Measurements from ENCODE around the gene NDUFB2. TPM values are rescaled to one million over a fixed set of nuclear protein-coding genes. Genes with fewer than 3 reads are reported as not detected.
"Not testable (repeated sequence)": the region's sequence is repeated elsewhere in the genome, so short reads cannot be mapped to it uniquely, and the experiment has no call there.

Gene NDUFB2
- total RNA-seq, 3 donors from 2014 or later (not counting 1 experiment from before 2014, with no cell fraction given), result 152 to 177 (median 177) TPM

GRCh38 chr7:140657891-140658290, 38.6 kb upstream of the NDUFB2 start:
- no peak for TF ChIP-seq CTCF (IDR thresholded peaks at IDR 0.05)
- Histone ChIP-seq H3K9me3 (ENCODE audit: control insufficient read depth, insufficient read depth, low read length) (no peaks in the 10 kb centered on the region), H3K4me3 (ENCODE audit: low read length) (no peak overlapping the region), H3K27ac (ENCODE audit: low read length) (no peak overlapping the region), H3K36me3 (ENCODE audit: control insufficient read depth, insufficient read depth, low read length) (no peaks in the 10 kb centered on the region), H3K27me3 (ENCODE audit: control insufficient read depth, insufficient read depth, low read length) (no peaks in the 10 kb centered on the region), H3K4me1 (ENCODE audit: control insufficient read depth, insufficient read depth, low read length) (peaks cover 14% of the 10 kb centered on the region)
- ATAC-seq (no peak), DNase-seq (no peak)
- H3K36me3 Mint-ChIP-seq, result no peaks in the 10 kb centered on the region
- intact Hi-C loops (cut with micrococcal nuclease), result loop anchor here (10.0 kb wide), 1 partner anchor 143 kb away; no protein-coding TSS in a partner anchor
- 96% methylated on average over 9 of the region's 9 CpGs for WGBS (ENCODE audit: insufficient coverage)
- H3K9me3 Mint-ChIP-seq, result no peaks in the 10 kb centered on the region
- no peak overlapping the region for H3K27ac Mint-ChIP-seq
- H3K27me3 Mint-ChIP-seq (ENCODE audit: low read depth in 2 of 2), result peaks cover 0 to 14% of the 10 kb centered on the region in 2 donors
- H3K4me3 Mint-ChIP-seq, result no peak overlapping the region
- peaks cover 25 to 30% of the 10 kb centered on the region in 2 donors for H3K4me1 Mint-ChIP-seq

- DNase-seq (no peak), ATAC-seq (no peak)
- Histone ChIP-seq H3K36me3 (ENCODE audit: control insufficient read depth, insufficient read depth, low read length) (no peaks in the 10 kb centered on the region), H3K27me3 (ENCODE audit: control insufficient read depth, insufficient read depth, low read length) (no peaks in the 10 kb centered on the region), H3K4me3 (ENCODE audit: low read length) (no peak overlapping the region), H3K9me3 (ENCODE audit: control insufficient read depth, insufficient read depth, low read length) (no peaks in the 10 kb centered on the region), H3K27ac (ENCODE audit: low read length) (no peak overlapping the region), H3K4me1 (ENCODE audit: control insufficient read depth, insufficient read depth, low read length) (peaks cover 10% of the 10 kb centered on the region)
- Mint-ChIP-seq H3K27ac (no peak overlapping the region), H3K36me3 (no peaks in the 10 kb centered on the region), H3K9me3 (no peaks in the 10 kb centered on the region), H3K4me1 (peaks cover 17 to 18% of the 10 kb centered on the region in 2 donors), H3K27me3 (ENCODE audit: low read depth in 2 of 2) (peaks cover 8 to 15% of the 10 kb centered on the region in 2 donors), H3K4me3 (no peak overlapping the region)
- intact Hi-C loops (cut with micrococcal nuclease), result loop anchor here (10.0 kb wide), 1 partner anchor 145 kb away; no protein-coding TSS in a partner anchor
- WGBS (ENCODE audit: insufficient coverage), result 83% methylated on average over 8 of the region's 8 CpGs
- TF ChIP-seq CTCF (IDR thresholded peaks at IDR 0.05), result no peak
Observed at GRCh38 chr7:140659856-140660255, 36.7 kb upstream of the NDUFB2 start.

DNA sequence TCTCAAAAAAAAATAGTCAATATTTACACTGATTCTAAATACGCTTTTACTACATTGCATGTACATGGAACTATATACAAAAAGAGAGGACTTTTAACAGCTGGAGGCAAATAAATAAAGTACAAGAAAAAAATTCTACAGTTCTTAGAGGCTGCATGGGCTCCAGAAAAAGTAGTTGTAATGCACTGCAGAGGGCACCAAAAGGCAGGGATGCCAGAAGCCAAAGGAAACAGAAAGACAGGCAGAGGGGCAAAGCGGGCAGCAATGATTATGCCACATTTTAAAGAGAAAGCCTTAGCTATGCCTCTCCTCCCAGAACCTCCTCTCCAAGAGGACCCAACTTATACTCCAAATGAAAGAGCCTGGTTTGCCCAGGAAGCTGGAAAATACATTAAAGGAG, 35.4 kb upstream of the NDUFB2 start:
- no peak for DNase-seq
- no peak overlapping the region for H3K4me3 Mint-ChIP-seq
- H3K27me3 Mint-ChIP-seq (ENCODE audit: low read depth in 2 of 2), result peaks cover 17 to 18% of the 10 kb centered on the region in 2 donors
- no peak for TF ChIP-seq CTCF (IDR thresholded peaks at IDR 0.05)
- H3K27ac Mint-ChIP-seq, result no peak overlapping the region
- H3K4me1 Mint-ChIP-seq, result peaks cover 12% of the 10 kb centered on the region in 2 donors
- ATAC-seq, result no peak
- no peaks in the 10 kb centered on the region for H3K36me3 Mint-ChIP-seq
- H3K9me3 Mint-ChIP-seq, result no peaks in the 10 kb centered on the region
- Histone ChIP-seq H3K27me3 (ENCODE audit: control insufficient read depth, insufficient read depth, low read length) (no peaks in the 10 kb centered on the region), H3K36me3 (ENCODE audit: control insufficient read depth, insufficient read depth, low read length) (no peaks in the 10 kb centered on the region), H3K4me3 (ENCODE audit: low read length) (no peak overlapping the region), H3K9me3 (ENCODE audit: control insufficient read depth, insufficient read depth, low read length) (no peaks in the 10 kb centered on the region), H3K4me1 (ENCODE audit: control insufficient read depth, insufficient read depth, low read length) (peaks cover 10% of the 10 kb centered on the region), H3K27ac (ENCODE audit: low read length) (no peak overlapping the region)
- intact Hi-C loops (cut with micrococcal nuclease), result no loop called here
- 38% methylated on average over 1 of the region's 2 CpGs for whole genome bisulfite sequencing (ENCODE audit: insufficient coverage)

DNA sequence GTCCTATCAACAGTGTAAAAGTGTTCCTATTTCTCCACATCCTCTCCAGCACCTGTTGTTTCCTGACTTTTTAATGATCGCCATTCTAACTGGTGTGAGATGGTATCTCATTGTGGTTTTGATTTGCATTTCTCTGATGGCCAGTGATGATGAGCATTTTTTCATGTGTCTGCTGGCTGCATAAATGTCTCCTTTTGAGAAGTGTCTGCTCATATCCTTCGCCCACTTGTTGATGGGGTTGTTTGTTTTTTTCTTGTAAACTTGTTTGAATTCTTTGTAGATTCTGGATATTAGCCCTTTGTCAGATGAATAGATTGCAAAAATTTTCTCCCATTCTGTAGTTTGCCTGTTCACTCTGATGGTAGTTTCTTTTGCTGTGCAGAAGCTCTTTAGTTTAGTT, 33.6 kb upstream of the NDUFB2 start:
- H3K4me3 ChIP-seq (ENCODE audit: low read length); DNase-seq; H3K27me3 ChIP-seq (ENCODE audit: control insufficient read depth, insufficient read depth, low read length); H3K27ac Mint-ChIP-seq; H3K9me3 ChIP-seq (ENCODE audit: control insufficient read depth, insufficient read depth, low read length); H3K4me1 ChIP-seq (ENCODE audit: control insufficient read depth, insufficient read depth, low read length); H3K4me3 Mint-ChIP-seq; H3K9me3 Mint-ChIP-seq; ATAC-seq; H3K27ac ChIP-seq (ENCODE audit: low read length); intact Hi-C loops (cut with micrococcal nuclease); H3K4me1 Mint-ChIP-seq; H3K36me3 Mint-ChIP-seq; H3K36me3 ChIP-seq (ENCODE audit: control insufficient read depth, insufficient read depth, low read length): not testable (repeated sequence)
- WGBS (ENCODE audit: insufficient coverage), result no CpG with 5 or more reads among the region's 2 CpGs
- H3K27me3 Mint-ChIP-seq (ENCODE audit: low read depth in 2 of 2), result peaks cover 13 to 17% of the 10 kb centered on the region in 2 donors
